Left hindlimb (tissue), 1 donor: ENCODE data around the gene SLC6A7.

ENCODE experiments used
- DNase-seq: peaks from one replicate; pipeline ENCODE4 v3.0.0-alpha.2; 2018

SLC6A7 gene

GRCh38 chr5:150195736-150196485, 6.0 kb downstream of the SLC6A7 start:
- DNase-seq: no peak

GRCh38 chr5:150196514-150196913, 6.7 kb downstream of the SLC6A7 start:
- DNase-seq: no peak

GRCh38 chr5:150196986-150197385, 7.1 kb downstream of the SLC6A7 start:
- no peak for DNase-seq

GRCh38 chr5:150197476-150197875, 7.6 kb downstream of the SLC6A7 start:
- DNase-seq: no peak

- DNase-seq: no peak
These were observed 12.6 kb downstream of the SLC6A7 start for GRCh38 chr5:150202501-150202900.

- no peak for DNase-seq
These were observed 14.1 kb downstream of the SLC6A7 start for GRCh38 chr5:150203832-150204589.

- no peak for DNase-seq
These were observed 14.7 kb downstream of the SLC6A7 start for GRCh38 chr5:150204590-150204960.

- no peak for DNase-seq
These were observed 16.4 kb downstream of the SLC6A7 start for GRCh38 chr5:150206098-150206778.

- no peak for DNase-seq
These were observed 16.9 kb downstream of the SLC6A7 start for GRCh38 chr5:150206779-150207115.

GRCh38 chr5:150208187-150209098, 18.6 kb downstream of the SLC6A7 start:
- DNase-seq: no peak

- DNase-seq: peak; percentile 54
These were observed 19.3 kb downstream of the SLC6A7 start for GRCh38 chr5:150209099-150209635.

GRCh38 chr5:150210644-150211043, 20.8 kb downstream of the SLC6A7 start:
- no peak for DNase-seq

- no peak for DNase-seq
These were observed 21.5 kb downstream of the SLC6A7 start for GRCh38 chr5:150211156-150212030.

GRCh38 chr5:150213530-150213929, 23.7 kb downstream of the SLC6A7 start:
- peak; percentile 65 for DNase-seq

GRCh38 chr5:150214289-150214688, 24.4 kb downstream of the SLC6A7 start:
- DNase-seq: no peak

- peak; percentile 79 for DNase-seq
These were observed 26.4 kb downstream of the SLC6A7 start for GRCh38 chr5:150215979-150216944.

- no peak for DNase-seq
These were observed 27.2 kb downstream of the SLC6A7 start for GRCh38 chr5:150217038-150217437.

GRCh38 chr5:150217873-150218692, 28.2 kb downstream of the SLC6A7 start:
- peak; percentile 85 for DNase-seq

- DNase-seq: no peak
These were observed 28.8 kb downstream of the SLC6A7 start for GRCh38 chr5:150218693-150219035.
